Right ventricle myocardium superior (tissue), 1 donor: ENCODE results near the gene POFUT2. TPM values are rescaled to one million over a fixed set of nuclear protein-coding genes. Genes with fewer than 3 reads are reported as not detected.

Source experiments
- ATAC-seq: fragments of 200-7000 bp; cut with Tn5 transposase; one replicate; pipeline ENCODE4 v1.9.1; 2020; ENCODE audit warnings: mild to moderate bottlenecking; ENCODE audit not compliant: poor library complexity
- DNase-seq: peaks from one replicate; pipeline ENCODE4 v3.0.0-alpha.2; 2020
- intact Hi-C: fragments of 100-400 bp; cut with DNase I; formaldehyde crosslinking; loops from one replicate; pipeline ENCODE4 v1.11.2; 2022
- total RNA-seq: library from RNA; stranded (reverse); fragmentation: NEBNext Ultra II Directional; extraction: Animal tissue kit (Norgen Biotek cat#: 25700); gene quantifications from one replicate; pipeline ENCODE4 v1.2.1, GENCODE V29; 2021
- donor health status: DM: no; HTN: yes; CAD: no; lungs with severe emphysema.

POFUT2 gene
- total RNA-seq, 1 donor from 2014 or later = 15.3 TPM

- DNase-seq = no peak
- intact Hi-C loops = no loop called here
Observed at GRCh38 chr21:45260191-45260825, 27.4 kb downstream of the POFUT2 start.

GRCh38 chr21:45259206-45259840, 28.4 kb downstream of the POFUT2 start:
- intact Hi-C loops = no loop called here
- DNase-seq = peak; percentile 9
- no peak for ATAC-seq

More at GRCh38 chr21:45260191-45260825, 27.4 kb downstream of the POFUT2 start:
- no peak for ATAC-seq

GRCh38 chr21:45258466-45258865, 29.2 kb downstream of the POFUT2 start:
- DNase-seq (peak; percentile 25), ATAC-seq (no peak)
- intact Hi-C loops = no loop called here

GRCh38 chr21:45257673-45258341, 29.9 kb downstream of the POFUT2 start:
- intact Hi-C loops = no loop called here
- ATAC-seq (no peak), DNase-seq (peak; percentile 35)

- peak; percentile 34 for DNase-seq
- intact Hi-C loops = no loop called here
- ATAC-seq = peak; percentile 18
Observed at GRCh38 chr21:45256912-45257672, 30.6 kb downstream of the POFUT2 start.

GRCh38 chr21:45256021-45256911, 31.4 kb downstream of the POFUT2 start:
- intact Hi-C loops = no loop called here
- ATAC-seq (peak; percentile 9), DNase-seq (peak; percentile 34)

GRCh38 chr21:45255381-45256020, 32.2 kb downstream of the POFUT2 start:
- intact Hi-C loops = no loop called here
- DNase-seq = no peak
- ATAC-seq = no peak

GRCh38 chr21:45254460-45254930, 33.2 kb downstream of the POFUT2 start:
- DNase-seq = no peak

GRCh38 chr21:45253633-45254459, 33.8 kb downstream of the POFUT2 start:
- ATAC-seq (no peak), DNase-seq (no peak)
- intact Hi-C loops = no loop called here

More at GRCh38 chr21:45254460-45254930, 33.2 kb downstream of the POFUT2 start:
- no peak for ATAC-seq
- intact Hi-C loops = no loop called here

- peak; percentile 42 for ATAC-seq
- peak; percentile 39 for DNase-seq
- intact Hi-C loops = no loop called here
Observed at GRCh38 chr21:45253180-45253579, 34.5 kb downstream of the POFUT2 start.

- ATAC-seq = no peak
- intact Hi-C loops = no loop called here
- DNase-seq = no peak
Observed at GRCh38 chr21:45252448-45252925, 35.2 kb downstream of the POFUT2 start.

- intact Hi-C loops = no loop called here
- no peak for DNase-seq
Observed at GRCh38 chr21:45251635-45252447, 35.9 kb downstream of the POFUT2 start.

GRCh38 chr21:45250914-45251634, 36.6 kb downstream of the POFUT2 start:
- no peak for DNase-seq
- intact Hi-C loops = no loop called here
- ATAC-seq = no peak

More at GRCh38 chr21:45251635-45252447, 35.9 kb downstream of the POFUT2 start:
- no peak for ATAC-seq

- intact Hi-C loops = no loop called here
- DNase-seq = no peak
- ATAC-seq = no peak
Observed at GRCh38 chr21:45250272-45250671, 37.4 kb downstream of the POFUT2 start.

GRCh38 chr21:45249626-45250025, 38.1 kb downstream of the POFUT2 start:
- DNase-seq (no peak), ATAC-seq (no peak)
- intact Hi-C loops = no loop called here
